Neuronal stem cell (in vitro differentiated cells): ENCODE results near the gene TNFAIP3.

ENCODE experiments used
- DNase-seq: peaks from one replicate; pipeline ENCODE4 v3.0.0-alpha.2; 2013; ENCODE audit warnings: low spot score
- H2AFZ ChIP-seq: one replicate; pipeline ENCODE4 v1.6.1; 2013; ENCODE audit warnings: mild to moderate bottlenecking, low read length, inconsistent platforms
- H2AK5ac ChIP-seq: 2 replicates; pipeline ENCODE4 v1.6.1; 2013; ENCODE audit warnings: low read depth, mild to moderate bottlenecking, inconsistent platforms, low read length, moderate library complexity, mixed read lengths
- H2BK120ac ChIP-seq: 2 replicates; pipeline ENCODE4 v1.6.1; 2013; ENCODE audit warnings: low read depth, mild to moderate bottlenecking, inconsistent platforms, low read length, moderate library complexity, mixed read lengths
- H2BK12ac ChIP-seq: one replicate; pipeline ENCODE4 v1.6.1; 2013; ENCODE audit warnings: low read length, inconsistent platforms
- H2BK15ac ChIP-seq: 2 replicates; pipeline ENCODE4 v1.6.1; 2013; ENCODE audit warnings: mild to moderate bottlenecking, low read length, inconsistent platforms, mixed read lengths
- H2BK5ac ChIP-seq: one replicate; pipeline ENCODE4 v1.6.1; 2013; ENCODE audit warnings: inconsistent platforms, mild to moderate bottlenecking, low read length, moderate library complexity
- H3K14ac ChIP-seq: one replicate; pipeline ENCODE4 v1.6.1; 2013; ENCODE audit warnings: low read length, inconsistent platforms
- H3K18ac ChIP-seq: 2 replicates; pipeline ENCODE4 v1.6.1; 2013; ENCODE audit warnings: low read length, inconsistent platforms
- H3K23ac ChIP-seq: 2 replicates; pipeline ENCODE4 v1.6.1; 2013; ENCODE audit warnings: low read depth, mild to moderate bottlenecking, mixed read lengths, low read length, inconsistent platforms; ENCODE audit not compliant: poor library complexity
- H3K27ac ChIP-seq: replicated peaks from 3 replicates; pipeline ENCODE4 v1.5.1; 2013; ENCODE audit warnings: low read length, inconsistent platforms
- H3K27me3 ChIP-seq, 3 experiments: 2 replicates each; pipeline ENCODE4 v1.6.1; 2013; ENCODE audit warnings: low read length in 3 of 3, mild to moderate bottlenecking in 2 of 3, inconsistent platforms in 1 of 3, low read depth in 1 of 3, mixed read lengths in 1 of 3, moderate library complexity in 1 of 3; ENCODE audit not compliant: control insufficient read depth in 3 of 3, insufficient read depth in 3 of 3
- H3K36me3 ChIP-seq, 2 donors: replicated peaks in 1 of 2; 2 replicates each; pipeline ENCODE4 v1.6.1; 2013; ENCODE audit warnings: low read length in 2 of 2; ENCODE audit not compliant: control insufficient read depth in 2 of 2, insufficient read depth in 2 of 2
- H3K4ac ChIP-seq: 2 replicates; pipeline ENCODE4 v1.6.1; 2013; ENCODE audit warnings: inconsistent platforms, mild to moderate bottlenecking, low read length, moderate library complexity
- H3K4me1 ChIP-seq, 2 donors: 1 replicate in 1 of 2; 2 replicates in 1 of 2; pipeline ENCODE4 v1.6.1; 2013; ENCODE audit warnings: low read length in 2 of 2, low read depth in 1 of 2; ENCODE audit not compliant: control insufficient read depth in 2 of 2, insufficient read depth in 1 of 2
- H3K4me2 ChIP-seq: one replicate; pipeline ENCODE4 v1.6.1; 2013; ENCODE audit warnings: mild to moderate bottlenecking, low read length, inconsistent platforms; ENCODE audit not compliant: insufficient read depth, poor library complexity, severe bottlenecking
- H3K4me3 ChIP-seq, 2 donors: 2 replicates each; pipeline ENCODE4 v1.5.1; 2013; ENCODE audit warnings: low read length in 2 of 2, mild to moderate bottlenecking in 2 of 2, inconsistent platforms in 1 of 2, moderate library complexity in 1 of 2
- H3K79me1 ChIP-seq: one replicate; pipeline ENCODE4 v1.6.1; 2013; ENCODE audit warnings: low read depth, mild to moderate bottlenecking, inconsistent platforms, low read length, moderate library complexity
- H3K9ac ChIP-seq: one replicate; pipeline ENCODE4 v1.6.1; 2013; ENCODE audit warnings: mild to moderate bottlenecking, low read depth, low read length, inconsistent platforms; ENCODE audit not compliant: poor library complexity
- H3K9me3 ChIP-seq, 2 donors: replicated peaks in 1 of 2; 2 replicates each; pipeline versions ENCODE3 to v1.6.1; 2013; ENCODE audit warnings: low read length in 2 of 2, mild to moderate bottlenecking in 2 of 2, inconsistent platforms in 1 of 2, low read depth in 1 of 2, mixed read lengths in 1 of 2, moderate library complexity in 1 of 2; ENCODE audit not compliant: control insufficient read depth in 2 of 2, insufficient read depth in 1 of 2
- H4K8ac ChIP-seq: one replicate; pipeline ENCODE4 v1.6.1; 2013; ENCODE audit warnings: low read depth, mild to moderate bottlenecking, inconsistent platforms, low read length, moderate library complexity
- H4K91ac ChIP-seq: one replicate; pipeline ENCODE4 v1.6.1; 2013; ENCODE audit warnings: low read length, low read depth, mild to moderate bottlenecking, inconsistent platforms; ENCODE audit not compliant: poor library complexity
- WGBS, 2 donors: extraction: QIAGEN DNeasy Blood & Tissue Kit; methylation state at CpG; one replicate each; pipeline ENCODE4 v1.1.7; 2013; ENCODE audit warnings: missing lambda C conversion rate in 2 of 2, mixed read lengths in 1 of 2; ENCODE audit not compliant: insufficient read length in 2 of 2, insufficient replicate concordance in 1 of 2; ENCODE audit errors: extremely low coverage in 2 of 2; 5-methylcytosine and 5-hydroxymethylcytosine counted together

TNFAIP3 gene

GRCh38 chr6:137910843-137911456 lies 43.9 kb downstream of the TNFAIP3 start:
- Histone ChIP-seq H3K36me3 (no peaks in the 10 kb centered on the region), H4K8ac (no peak overlapping the region), H3K18ac (no peak overlapping the region), H2AFZ (no peak overlapping the region), H3K27me3 (no peaks in the 10 kb centered on the region), H2AK5ac (no peak overlapping the region), H3K79me1 (no peaks in the 10 kb centered on the region), H3K4ac (no peak overlapping the region), H2BK12ac (no peak overlapping the region), H4K91ac (no peak overlapping the region), H2BK5ac (no peak overlapping the region), H3K9me3 (no peaks in the 10 kb centered on the region), H3K27ac (no peak overlapping the region), H3K23ac (no peak overlapping the region), H3K9ac (no peak overlapping the region), H3K4me2 (no peak overlapping the region), H3K14ac (no peak overlapping the region), H2BK15ac (no peak overlapping the region), H3K4me1 (no peaks in the 10 kb centered on the region), H2BK120ac (no peak overlapping the region), H3K4me3 (no peak overlapping the region)
- DNase-seq = no peak
- no CpG with 5 or more reads among the region's 6 CpGs for WGBS, 2 donors

GRCh38 chr6:137911675-137912191 lies 44.7 kb downstream of the TNFAIP3 start:
- no peak overlapping the region for H3K4ac ChIP-seq
- H3K36me3 ChIP-seq = no peaks in the 10 kb centered on the region
- no CpG with 5 or more reads among the region's 10 CpGs for WGBS, 2 donors
- H3K18ac ChIP-seq = no peak overlapping the region
- H2AFZ ChIP-seq = peak overlapping the region; percentile 3
- H4K91ac ChIP-seq = no peak overlapping the region
- H3K9ac ChIP-seq = no peak overlapping the region
- H2BK15ac ChIP-seq = no peak overlapping the region
- no peak overlapping the region for H3K14ac ChIP-seq
- no peak overlapping the region for H3K4me2 ChIP-seq
- H2BK120ac ChIP-seq = no peak overlapping the region
- no peak overlapping the region for H2BK5ac ChIP-seq
- H2AK5ac ChIP-seq = no peak overlapping the region
- no peak overlapping the region for H4K8ac ChIP-seq
- H3K4me3 ChIP-seq = no peak overlapping the region
- H2BK12ac ChIP-seq = no peak overlapping the region
- no peak overlapping the region for H3K27ac ChIP-seq
- H3K23ac ChIP-seq = no peak overlapping the region
- H3K79me1 ChIP-seq = no peaks in the 10 kb centered on the region
- DNase-seq = no peak
- H3K27me3 ChIP-seq = no peaks in the 10 kb centered on the region
- no peaks in the 10 kb centered on the region for H3K9me3 ChIP-seq
- H3K4me1 ChIP-seq = no peaks in the 10 kb centered on the region

GRCh38 chr6:137912813-137913212 lies 45.8 kb downstream of the TNFAIP3 start:
- Histone ChIP-seq H3K18ac (no peak overlapping the region), H3K79me1 (no peaks in the 10 kb centered on the region), H3K4me3 (no peak overlapping the region), H2BK5ac (no peak overlapping the region), H4K91ac (no peak overlapping the region), H3K36me3 (no peaks in the 10 kb centered on the region), H3K9ac (no peak overlapping the region), H3K14ac (no peak overlapping the region), H2AK5ac (no peak overlapping the region), H3K4me2 (no peak overlapping the region), H4K8ac (no peak overlapping the region), H2AFZ (no peak overlapping the region), H3K9me3 (no peaks in the 10 kb centered on the region), H3K27ac (no peak overlapping the region), H3K4me1 (no peaks in the 10 kb centered on the region), H3K23ac (no peak overlapping the region), H3K4ac (no peak overlapping the region), H3K27me3 (no peaks in the 10 kb centered on the region), H2BK120ac (no peak overlapping the region), H2BK15ac (no peak overlapping the region), H2BK12ac (no peak overlapping the region)
- WGBS, 2 donors = no CpG with 5 or more reads among the region's 3 CpGs
- no peak for DNase-seq

- H2BK12ac ChIP-seq = no peak overlapping the region
- no peaks in the 10 kb centered on the region for H3K36me3 ChIP-seq
- no peak for DNase-seq
- no CpG with 5 or more reads among the region's 3 CpGs for WGBS, 2 donors
- H3K14ac ChIP-seq = no peak overlapping the region
- no peaks in the 10 kb centered on the region for H3K79me1 ChIP-seq
- no peak overlapping the region for H3K4ac ChIP-seq
- no peaks in the 10 kb centered on the region for H3K27me3 ChIP-seq
- H3K23ac ChIP-seq = no peak overlapping the region
- no peaks in the 10 kb centered on the region for H3K4me1 ChIP-seq
- no peak overlapping the region for H2BK5ac ChIP-seq
- H2BK120ac ChIP-seq = no peak overlapping the region
- H3K18ac ChIP-seq = no peak overlapping the region
- no peak overlapping the region for H3K9ac ChIP-seq
- no peak overlapping the region for H2BK15ac ChIP-seq
- no peaks in the 10 kb centered on the region for H3K9me3 ChIP-seq
- no peak overlapping the region for H2AK5ac ChIP-seq
- no peak overlapping the region for H4K91ac ChIP-seq
- H3K4me3 ChIP-seq = no peak overlapping the region
- H3K27ac ChIP-seq = no peak overlapping the region
- H3K4me2 ChIP-seq = no peak overlapping the region
- no peak overlapping the region for H4K8ac ChIP-seq
- no peak overlapping the region for H2AFZ ChIP-seq
Observed at GRCh38 chr6:137913434-137913833, 46.4 kb downstream of the TNFAIP3 start.
